COLO668 (cell line): ENCODE measurements around the gene INPP5K.
"Not testable (repeated sequence)": the region's sequence is repeated elsewhere in the genome, so short reads cannot be mapped to it uniquely, and the experiment has no call there.

Source experiments
- DNase-seq: peaks from one replicate; lab custom pipeline; 2025; ENCODE audit not compliant: unreplicated experiment; lab: John Stamatoyannopoulos, UW

The INPP5K gene

DNA sequence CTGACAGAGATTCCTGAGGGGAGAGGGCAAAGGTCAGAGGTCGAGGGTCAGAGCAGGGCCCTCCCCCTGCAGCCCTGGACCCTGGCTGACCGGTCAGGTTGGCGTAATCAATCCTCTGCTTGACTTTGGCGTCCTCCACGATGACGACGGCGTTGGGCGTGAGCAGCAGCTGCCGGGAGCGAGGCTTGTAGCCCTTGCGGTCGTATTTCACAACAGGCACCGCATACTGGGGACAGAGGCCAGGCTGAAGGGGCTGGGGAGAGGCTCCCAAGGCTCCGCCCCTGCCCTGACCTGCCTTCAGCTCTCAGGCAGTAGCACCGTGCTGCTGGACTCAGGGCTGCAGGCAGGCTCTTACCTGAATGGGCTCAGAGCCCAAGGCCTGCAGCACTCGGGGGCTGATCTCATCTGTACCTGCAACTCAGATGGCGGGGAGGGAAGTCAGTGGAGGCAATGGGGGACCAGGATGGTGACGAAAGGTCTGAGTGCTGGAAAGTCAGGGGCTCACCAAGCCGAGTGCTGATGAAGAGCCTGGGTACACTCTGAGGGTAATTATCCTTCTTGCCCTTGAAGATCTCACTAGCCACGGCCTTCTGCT, 48.4 kb downstream of the INPP5K start:
- no peak for DNase-seq

GRCh38 chr17:1467258-1467657, 49.2 kb downstream of the INPP5K start:
- DNase-seq = no peak

GRCh38 chr17:1464186-1464585, 52.2 kb downstream of the INPP5K start:
- no peak for DNase-seq

DNA sequence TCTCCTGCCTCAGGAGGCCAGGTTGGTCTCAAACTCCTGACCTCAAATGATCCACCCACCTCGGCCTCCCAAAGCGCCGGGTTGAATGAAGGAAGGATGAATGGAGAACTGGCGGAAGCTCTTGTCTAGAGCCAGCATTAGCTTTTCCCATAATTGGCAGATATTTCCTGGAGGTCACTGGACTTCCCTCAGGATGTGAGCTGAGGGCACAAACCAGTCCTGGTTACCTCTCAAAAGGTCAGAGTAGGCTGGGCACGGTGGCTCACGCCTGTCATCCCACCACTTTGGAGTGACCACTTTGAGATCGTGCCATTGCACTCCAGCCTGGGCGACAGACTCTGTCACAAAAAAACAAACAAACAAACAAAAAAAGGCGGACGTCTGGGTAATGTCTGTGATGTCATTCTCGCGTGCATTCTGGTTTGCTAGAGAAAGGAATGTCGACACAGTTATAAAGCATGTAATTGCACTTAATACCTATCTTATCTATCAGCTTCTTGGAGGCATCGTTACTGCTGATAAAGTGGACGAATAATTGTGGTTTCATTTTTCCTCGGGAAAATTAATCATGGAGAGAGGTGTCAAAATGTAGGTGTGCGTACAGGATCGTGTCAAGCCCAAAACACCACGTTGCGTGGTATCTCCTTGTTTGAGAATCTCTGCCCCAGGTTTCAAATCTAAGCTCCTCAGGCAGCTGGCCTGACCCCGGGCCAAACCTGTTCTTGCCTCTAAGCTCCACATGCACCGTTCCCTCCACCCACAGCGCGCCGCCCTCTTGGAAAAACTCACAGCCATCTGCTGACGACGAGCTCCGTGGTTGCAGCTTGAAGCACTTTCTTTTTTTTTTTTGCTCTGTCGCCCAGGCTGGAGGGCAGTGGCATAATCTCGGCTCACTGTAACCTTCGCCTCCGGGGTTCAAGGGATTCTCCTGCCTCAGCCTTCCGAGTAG, 54.0 kb downstream of the INPP5K start:
- no peak for DNase-seq

DNA sequence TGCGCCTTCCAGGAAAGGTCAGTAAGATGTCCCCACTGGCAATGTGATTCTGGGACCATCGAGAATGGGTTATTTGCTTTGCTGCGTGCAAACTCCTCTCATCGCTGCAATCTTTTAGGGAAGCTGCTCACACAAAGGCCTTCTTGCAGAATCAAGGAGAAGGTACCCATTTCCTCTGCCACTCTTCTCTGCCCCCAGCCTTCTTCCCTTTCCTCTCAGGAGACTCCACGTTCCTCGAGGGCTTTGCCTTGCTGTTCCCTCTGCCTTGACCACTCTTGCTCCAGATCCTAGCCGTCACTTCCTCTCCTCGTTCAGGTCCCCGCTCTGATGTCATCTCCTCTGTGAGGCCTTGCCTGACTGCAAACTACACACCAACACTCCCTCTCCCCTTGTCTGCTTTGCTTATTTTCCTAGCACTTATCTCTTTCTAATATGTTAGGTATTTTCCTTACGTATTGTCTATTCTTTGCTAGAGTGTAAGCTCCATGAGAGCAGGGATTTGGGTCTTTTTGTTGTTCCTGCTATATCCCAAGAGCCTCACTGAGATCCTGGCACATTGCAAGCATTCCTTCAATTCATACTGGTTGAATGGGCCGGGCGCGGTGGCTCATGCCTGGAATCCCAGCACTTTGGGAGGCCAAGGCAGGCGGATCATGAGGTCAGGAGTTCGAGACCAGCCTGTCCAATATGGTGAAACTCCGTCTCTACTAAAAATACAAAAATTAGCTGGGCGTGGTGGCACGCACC, 55.0 kb downstream of the INPP5K start:
- DNase-seq = no peak

DNA sequence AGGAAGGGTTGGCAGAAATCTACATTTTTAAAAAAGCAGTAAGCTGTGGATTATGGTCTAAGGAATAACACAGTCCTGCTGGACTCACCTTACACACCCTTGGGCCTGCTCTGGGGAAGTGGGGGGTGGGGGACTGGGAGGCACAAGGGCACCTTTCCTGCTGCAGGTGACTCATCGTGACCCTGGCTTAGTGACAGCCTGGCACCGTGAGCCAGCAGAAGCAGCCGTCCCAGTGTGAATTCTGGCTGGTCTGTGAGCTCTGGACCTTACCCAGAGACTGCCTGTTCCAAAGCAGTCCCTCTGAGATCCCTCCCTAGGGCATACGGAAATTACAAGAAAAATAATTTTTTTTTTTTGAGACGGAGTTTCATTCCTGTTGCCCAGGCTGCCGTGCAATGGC, 56.2 kb downstream of the INPP5K start:
- peak; percentile 25 for DNase-seq

- DNase-seq = peak; percentile 95
Observed at GRCh38 chr17:1455797-1456599, 60.4 kb downstream of the INPP5K start, which contains the start of gene CRK. TSS of gene CRK (minus strand) at chr17:1456232. CDS start at chr17:1456117, 115 bp downstream.

DNA sequence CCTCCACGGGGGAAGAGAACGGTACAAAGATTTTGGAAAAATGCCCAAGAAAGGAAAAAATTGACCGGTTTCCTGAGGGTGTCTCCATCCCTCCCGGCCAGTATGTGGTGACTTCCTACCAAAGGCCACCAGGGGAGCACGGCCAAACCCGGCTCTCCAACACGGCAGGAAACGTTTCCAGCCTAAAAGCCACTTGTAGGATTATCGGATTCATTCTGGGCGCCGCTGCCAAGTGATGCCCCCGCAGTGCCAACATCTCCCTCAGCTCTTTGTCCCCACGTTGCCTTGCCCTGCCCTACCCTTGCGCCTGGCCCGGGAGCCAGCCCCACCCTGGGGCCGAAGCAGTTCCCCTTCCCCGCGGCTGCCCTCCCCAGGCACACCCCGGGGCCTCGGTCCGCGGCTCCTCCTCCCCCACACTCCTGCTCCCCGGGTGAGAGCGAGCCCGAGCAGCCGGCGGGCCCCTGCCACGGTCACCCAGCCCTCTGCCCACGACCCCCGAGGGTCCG, 61.1 kb downstream of the INPP5K start:
- peak; percentile 53 for DNase-seq

DNA sequence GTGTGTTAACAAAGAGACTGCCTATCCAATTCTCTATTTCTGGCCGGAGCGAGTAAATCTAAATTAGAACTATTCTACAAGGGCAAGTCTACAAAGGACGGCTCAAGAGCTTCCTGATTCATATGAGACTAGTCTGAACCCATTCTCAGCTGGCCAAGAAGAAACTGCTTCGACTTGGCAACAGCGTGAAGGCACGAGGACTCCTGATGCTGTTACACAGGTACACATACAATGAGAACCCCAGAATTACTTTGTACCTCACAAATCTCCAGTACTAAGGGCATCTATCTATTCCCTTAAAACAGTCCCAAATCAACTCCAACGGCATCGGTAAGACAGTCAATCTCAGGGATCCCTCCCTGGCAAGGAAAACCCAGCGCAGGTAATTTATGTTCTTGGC, 61.9 kb downstream of the INPP5K start:
- DNase-seq = no peak

DNA sequence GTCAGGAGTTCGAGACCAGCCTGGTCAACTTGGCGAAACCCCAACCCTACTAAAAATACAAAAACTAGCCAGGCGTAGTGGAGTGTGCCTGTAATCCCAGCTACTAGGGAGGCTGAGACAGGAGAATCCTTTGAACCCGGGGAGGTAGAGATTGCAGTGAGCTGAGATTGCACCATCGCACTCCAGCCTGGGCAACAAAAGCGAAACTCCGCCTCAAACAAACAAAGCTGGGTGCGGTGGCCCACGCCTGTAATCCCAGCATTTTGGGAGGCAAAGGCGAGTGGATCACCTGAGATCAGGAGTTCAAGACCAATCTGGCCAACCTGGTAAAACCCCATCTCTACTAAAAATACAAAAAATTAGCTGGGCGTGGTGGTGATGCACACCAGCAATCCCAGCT, 62.7 kb downstream of the INPP5K start:
- not testable (repeated sequence) for DNase-seq

GRCh38 chr17:1452836-1453235, 63.6 kb downstream of the INPP5K start:
- DNase-seq = no peak

DNA sequence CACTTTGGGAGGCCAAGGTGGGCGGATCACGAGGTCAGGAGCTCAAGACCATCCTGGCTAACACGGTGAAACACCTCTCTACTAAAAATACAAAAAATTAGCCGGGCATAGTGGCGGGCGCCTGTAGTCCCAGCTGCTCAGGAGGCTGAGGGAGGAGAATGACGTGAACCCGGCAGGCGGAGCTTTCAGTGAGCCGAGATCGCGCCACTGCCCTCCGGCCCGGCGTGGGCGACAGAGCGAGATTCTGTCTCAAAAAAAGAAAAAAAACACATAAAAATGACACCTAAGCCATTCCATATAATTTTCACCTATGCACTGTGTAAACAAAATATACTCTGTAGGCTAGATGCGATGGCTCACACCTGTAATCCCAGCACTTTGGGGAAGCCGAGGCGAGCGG, 66.2 kb downstream of the INPP5K start:
- DNase-seq = not testable (repeated sequence)

DNA sequence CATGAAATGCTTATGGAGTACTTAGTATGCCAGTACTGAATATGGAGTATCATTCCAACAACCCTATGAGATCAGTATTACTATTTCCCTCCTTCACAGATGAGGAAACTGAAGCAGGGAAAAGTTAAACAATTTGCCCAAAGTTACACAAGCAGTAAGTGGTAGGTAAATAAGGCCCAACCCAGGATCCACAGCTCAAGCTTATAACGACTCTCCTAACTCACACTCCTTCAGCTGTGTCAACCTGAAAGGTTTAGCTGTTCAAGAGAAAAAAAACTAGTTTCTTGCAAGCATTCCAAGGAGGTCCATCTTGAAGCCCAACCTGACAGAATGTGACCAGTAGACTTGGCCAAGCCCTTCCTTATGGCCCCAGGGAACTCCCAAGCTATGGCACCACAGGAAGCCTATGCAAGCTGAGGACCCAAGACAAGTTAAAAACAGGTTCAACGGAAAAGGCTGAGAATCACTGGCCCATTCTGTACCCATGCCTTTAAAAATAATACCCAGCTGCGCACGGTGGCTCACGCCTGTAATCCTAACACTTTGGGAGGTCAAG, 66.9 kb downstream of the INPP5K start:
- no peak for DNase-seq

- DNase-seq = no peak
Observed at GRCh38 chr17:1447052-1447451, 69.4 kb downstream of the INPP5K start.

DNA sequence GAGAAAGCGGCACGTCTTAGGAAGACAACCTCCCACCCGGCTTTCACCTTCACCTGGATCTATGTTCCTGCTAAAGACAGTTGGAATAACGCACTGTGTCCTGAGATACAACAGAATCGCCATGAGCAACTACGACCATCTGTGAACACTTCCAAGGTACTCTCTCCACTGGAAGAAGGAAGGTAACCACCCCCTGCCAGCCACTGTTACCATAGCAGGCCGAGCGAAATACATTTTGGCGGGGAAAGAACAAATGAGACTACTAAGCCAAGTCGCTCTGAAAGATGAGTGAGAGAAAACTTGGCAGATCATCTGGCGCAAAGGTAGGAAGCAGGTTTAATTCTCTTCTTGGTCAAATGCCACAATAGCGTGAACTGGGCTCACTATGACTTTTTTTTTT, 70.2 kb downstream of the INPP5K start:
- no peak for DNase-seq

- not testable (repeated sequence) for DNase-seq
Observed at GRCh38 chr17:1445695-1446094, 70.7 kb downstream of the INPP5K start.
